ENCODE measurements around the gene CPEB1.

CPEB1 gene

GRCh38 chr15:82554849-82555248 lies 92.3 kb downstream of the CPEB1 start:
- TF ChIP-seq TAF1 (IDR thresholded peaks at IDR 0.05; ENCODE audit: borderline replicate concordance, low read depth, low read length) (no peak), POLR2AphosphoS5 (IDR thresholded peaks at IDR 0.05; ENCODE audit: low read depth, low read length) (no peak), POLR2A (IDR thresholded peaks at IDR 0.05; ENCODE audit: low read depth, low read length) (no peak)
- no peak for DNase-seq (ENCODE audit: insufficient read length)
- no peak for FAIRE-seq

GRCh38 chr15:82554351-82554750 lies 92.8 kb downstream of the CPEB1 start:
- no peak for TF ChIP-seq POLR2A (IDR thresholded peaks at IDR 0.05; ENCODE audit: low read depth, low read length)
- TF ChIP-seq TAF1 (IDR thresholded peaks at IDR 0.05; ENCODE audit: borderline replicate concordance, low read depth, low read length), result no peak
- TF ChIP-seq POLR2AphosphoS5 (IDR thresholded peaks at IDR 0.05; ENCODE audit: low read depth, low read length), result no peak
- FAIRE-seq (no peak), DNase-seq (ENCODE audit: insufficient read length) (no peak)

GRCh38 chr15:82553846-82554245 lies 93.3 kb downstream of the CPEB1 start:
- no peak for FAIRE-seq
- TF ChIP-seq TAF1 (IDR thresholded peaks at IDR 0.05; ENCODE audit: borderline replicate concordance, low read depth, low read length) (no peak), POLR2A (IDR thresholded peaks at IDR 0.05; ENCODE audit: low read depth, low read length) (no peak), POLR2AphosphoS5 (IDR thresholded peaks at IDR 0.05; ENCODE audit: low read depth, low read length) (no peak)

GRCh38 chr15:82552861-82553260 lies 94.3 kb downstream of the CPEB1 start:
- TF ChIP-seq POLR2A (IDR thresholded peaks at IDR 0.05; ENCODE audit: low read depth, low read length) (no peak), TAF1 (IDR thresholded peaks at IDR 0.05; ENCODE audit: borderline replicate concordance, low read depth, low read length) (no peak), POLR2AphosphoS5 (IDR thresholded peaks at IDR 0.05; ENCODE audit: low read depth, low read length) (no peak)
- DNase-seq (ENCODE audit: insufficient read length), result no peak
- FAIRE-seq, result no peak

More at GRCh38 chr15:82553846-82554245, 93.3 kb downstream of the CPEB1 start:
- no peak for DNase-seq (ENCODE audit: insufficient read length)

GRCh38 chr15:82551646-82552247 lies 95.4 kb downstream of the CPEB1 start:
- no peak for DNase-seq (ENCODE audit: insufficient read length)
- TF ChIP-seq TAF1 (IDR thresholded peaks at IDR 0.05; ENCODE audit: borderline replicate concordance, low read depth, low read length) (no peak), POLR2A (IDR thresholded peaks at IDR 0.05; ENCODE audit: low read depth, low read length) (no peak), POLR2AphosphoS5 (IDR thresholded peaks at IDR 0.05; ENCODE audit: low read depth, low read length) (no peak)
- FAIRE-seq, result peak; percentile 42

- FAIRE-seq (no peak), DNase-seq (ENCODE audit: insufficient read length) (no peak)
- no peak for TF ChIP-seq POLR2A (IDR thresholded peaks at IDR 0.05; ENCODE audit: low read depth, low read length)
- no peak for TF ChIP-seq POLR2AphosphoS5 (IDR thresholded peaks at IDR 0.05; ENCODE audit: low read depth, low read length)
- no peak for TF ChIP-seq TAF1 (IDR thresholded peaks at IDR 0.05; ENCODE audit: borderline replicate concordance, low read depth, low read length)
Measured at GRCh38 chr15:82549199-82549665, 97.9 kb downstream of the CPEB1 start.

GRCh38 chr15:82548700-82549099 lies 98.5 kb downstream of the CPEB1 start:
- FAIRE-seq, result no peak
- TF ChIP-seq POLR2AphosphoS5 (IDR thresholded peaks at IDR 0.05; ENCODE audit: low read depth, low read length) (no peak), TAF1 (IDR thresholded peaks at IDR 0.05; ENCODE audit: borderline replicate concordance, low read depth, low read length) (no peak), POLR2A (IDR thresholded peaks at IDR 0.05; ENCODE audit: low read depth, low read length) (no peak)
- DNase-seq (ENCODE audit: insufficient read length), result no peak

GRCh38 chr15:82545478-82545877 lies 101.7 kb downstream of the CPEB1 start:
- no peak for FAIRE-seq
- TF ChIP-seq POLR2AphosphoS5 (IDR thresholded peaks at IDR 0.05; ENCODE audit: low read depth, low read length) (no peak), POLR2A (IDR thresholded peaks at IDR 0.05; ENCODE audit: low read depth, low read length) (no peak), TAF1 (IDR thresholded peaks at IDR 0.05; ENCODE audit: borderline replicate concordance, low read depth, low read length) (no peak)
- no peak for DNase-seq (ENCODE audit: insufficient read length)

GRCh38 chr15:82545002-82545401 lies 102.2 kb downstream of the CPEB1 start:
- FAIRE-seq (no peak), DNase-seq (ENCODE audit: insufficient read length) (no peak)
- no peak for TF ChIP-seq TAF1 (IDR thresholded peaks at IDR 0.05; ENCODE audit: borderline replicate concordance, low read depth, low read length)
- TF ChIP-seq POLR2AphosphoS5 (IDR thresholded peaks at IDR 0.05; ENCODE audit: low read depth, low read length), result no peak
- TF ChIP-seq POLR2A (IDR thresholded peaks at IDR 0.05; ENCODE audit: low read depth, low read length), result no peak

GRCh38 chr15:82544431-82544830 lies 102.7 kb downstream of the CPEB1 start:
- TF ChIP-seq POLR2AphosphoS5 (IDR thresholded peaks at IDR 0.05; ENCODE audit: low read depth, low read length), result no peak
- DNase-seq (ENCODE audit: insufficient read length) (no peak), FAIRE-seq (no peak)

GRCh38 chr15:82543160-82543559 lies 104.0 kb downstream of the CPEB1 start:
- no peak for FAIRE-seq
- DNase-seq (ENCODE audit: insufficient read length), result no peak
- TF ChIP-seq TAF1 (IDR thresholded peaks at IDR 0.05; ENCODE audit: borderline replicate concordance, low read depth, low read length) (no peak), POLR2AphosphoS5 (IDR thresholded peaks at IDR 0.05; ENCODE audit: low read depth, low read length) (no peak), POLR2A (IDR thresholded peaks at IDR 0.05; ENCODE audit: low read depth, low read length) (no peak)

GRCh38 chr15:82540984-82541431 lies 106.2 kb downstream of the CPEB1 start:
- DNase-seq (ENCODE audit: insufficient read length) (peak; percentile 37), FAIRE-seq (no peak)
- no peak for TF ChIP-seq TAF1 (IDR thresholded peaks at IDR 0.05; ENCODE audit: borderline replicate concordance, low read depth, low read length)

All from GM12892 (cell line).